Endothelial cell of hepatic sinusoid (primary cell): Measurements from ENCODE around the gene EXOC8.

Source experiments
- in situ Hi-C: cut with HindIII; loops from 2 replicates; pipeline ENCODE4 v1.10.0; 2017; ENCODE audit warnings: low sequenced_read_pairs

The EXOC8 gene

GRCh38 chr1:231318568-231318967, 19.1 kb downstream of the EXOC8 start:
- in situ Hi-C loops = loop anchor here (5.0 kb wide), 1 partner anchor 101 kb away; no protein-coding TSS in a partner anchor

- in situ Hi-C loops = loop anchor here (5.0 kb wide), 1 partner anchor 101 kb away; no protein-coding TSS in a partner anchor
These were observed 19.7 kb downstream of the EXOC8 start for GRCh38 chr1:231318015-231318355.

DNA sequence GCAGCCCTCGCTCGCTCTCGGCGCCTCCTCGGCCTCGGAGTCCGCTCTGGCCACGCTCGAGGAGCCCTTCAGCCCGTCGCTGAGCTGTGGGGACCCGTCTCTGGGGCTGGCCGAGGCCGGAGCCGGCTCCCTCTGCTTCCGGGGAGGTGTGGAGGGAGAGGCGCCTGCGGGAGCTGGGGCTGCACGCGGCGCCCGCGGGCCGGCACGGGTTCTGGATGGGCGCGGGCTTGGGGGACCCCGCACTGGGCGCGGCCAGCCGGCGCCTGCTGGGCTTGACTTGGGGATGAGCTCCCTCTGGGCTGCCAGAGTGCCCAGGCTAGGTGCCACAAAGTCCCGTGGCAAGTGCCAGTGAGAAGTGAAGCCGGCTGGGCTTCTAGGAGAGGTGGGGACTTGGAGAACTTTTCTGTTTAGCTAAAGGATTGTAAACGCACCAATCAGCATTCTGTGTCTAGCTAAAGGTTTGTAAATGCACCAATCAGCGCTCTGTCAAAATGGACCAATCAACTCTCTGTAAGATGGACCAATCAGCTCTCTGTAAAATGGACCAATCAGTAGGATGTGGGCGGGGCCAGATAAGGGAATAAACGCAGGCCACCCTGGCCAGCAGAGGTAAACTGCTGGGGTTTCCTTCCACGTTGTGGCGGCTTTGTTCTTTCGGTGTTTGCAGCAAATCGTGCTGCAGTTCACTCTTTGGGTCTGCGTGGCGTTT, 20.2 kb downstream of the EXOC8 start:
- in situ Hi-C loops = loop anchor here (5.0 kb wide), 1 partner anchor 100 kb away; no protein-coding TSS in a partner anchor

GRCh38 chr1:231315887-231316286, 21.8 kb downstream of the EXOC8 start:
- in situ Hi-C loops = loop anchor here (5.0 kb wide), 1 partner anchor 99 kb away; no protein-coding TSS in a partner anchor

DNA sequence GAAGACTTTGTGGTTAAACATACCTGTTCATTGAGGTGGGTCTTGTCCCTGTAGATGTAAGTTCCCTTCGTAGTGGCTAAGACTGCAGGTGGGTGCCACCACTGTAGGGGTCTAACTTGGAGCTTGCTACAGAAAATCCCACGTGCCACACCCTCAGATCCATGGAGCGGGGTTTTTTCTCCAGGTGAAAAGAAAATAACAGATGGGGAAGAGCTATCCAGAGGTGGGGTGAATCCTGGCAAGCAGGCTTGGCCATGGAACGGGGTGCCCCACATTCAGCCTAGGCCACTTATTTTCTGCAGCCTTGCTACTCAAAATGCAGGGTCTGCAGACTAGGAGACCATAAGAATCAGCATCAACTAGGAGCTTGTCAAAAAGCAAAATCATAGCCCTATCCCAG, 24.0 kb downstream of the EXOC8 start:
- in situ Hi-C loops = no loop called here

DNA sequence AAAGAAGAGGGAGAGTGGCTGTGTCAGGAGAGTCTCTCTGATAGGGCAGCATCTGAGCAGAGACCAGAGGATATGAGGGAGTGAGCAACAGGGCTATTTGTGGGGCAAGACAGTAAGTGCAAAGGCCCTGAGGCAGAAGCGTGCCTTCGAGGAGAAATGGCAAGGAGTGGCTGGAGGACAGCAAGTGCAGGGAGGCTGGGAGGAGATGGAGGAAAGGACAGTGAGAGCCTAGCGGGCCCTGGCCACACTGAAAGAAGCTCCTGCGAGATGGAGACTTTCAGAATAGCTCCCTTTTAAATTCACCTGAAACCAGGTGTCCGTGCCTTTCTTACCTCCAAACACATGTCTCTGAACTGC, 25.2 kb downstream of the EXOC8 start:
- in situ Hi-C loops = no loop called here

DNA sequence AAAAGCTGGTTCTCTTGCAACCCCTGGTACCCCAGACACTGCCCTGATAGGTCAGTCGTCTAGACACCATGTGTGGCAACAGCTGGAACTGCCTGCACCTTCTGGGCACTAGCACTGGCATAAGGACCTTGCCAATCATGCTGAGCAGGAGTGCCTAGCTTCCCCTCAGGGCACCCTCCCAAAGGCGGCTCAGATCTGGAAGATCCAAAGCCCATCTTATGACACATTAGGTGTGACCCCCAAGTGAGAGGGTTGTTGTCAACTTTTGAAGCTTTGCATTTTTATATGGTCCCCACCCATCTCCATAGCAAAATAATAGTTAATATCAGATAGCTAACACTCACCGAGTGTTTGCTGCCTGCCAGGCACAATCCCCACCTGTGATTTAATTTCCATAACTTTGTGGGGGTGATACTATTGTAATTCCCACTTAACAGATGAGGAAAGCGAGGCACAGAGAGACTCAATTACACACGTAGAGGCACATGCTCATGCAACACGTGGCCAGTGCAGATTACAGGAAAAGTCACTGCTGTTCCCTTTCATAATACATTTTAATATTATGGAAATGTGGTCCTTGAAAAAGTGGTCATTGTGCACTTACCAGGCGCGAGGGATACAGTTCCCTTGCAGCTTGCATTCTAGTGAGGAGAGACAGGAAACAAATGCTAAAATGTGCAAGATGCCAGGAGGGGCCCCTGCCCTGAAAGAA, 25.8 kb downstream of the EXOC8 start:
- in situ Hi-C loops = no loop called here

GRCh38 chr1:231310391-231310934, 27.2 kb downstream of the EXOC8 start:
- in situ Hi-C loops = no loop called here

GRCh38 chr1:231301990-231302389, 35.7 kb downstream of the EXOC8 start:
- in situ Hi-C loops = no loop called here

DNA sequence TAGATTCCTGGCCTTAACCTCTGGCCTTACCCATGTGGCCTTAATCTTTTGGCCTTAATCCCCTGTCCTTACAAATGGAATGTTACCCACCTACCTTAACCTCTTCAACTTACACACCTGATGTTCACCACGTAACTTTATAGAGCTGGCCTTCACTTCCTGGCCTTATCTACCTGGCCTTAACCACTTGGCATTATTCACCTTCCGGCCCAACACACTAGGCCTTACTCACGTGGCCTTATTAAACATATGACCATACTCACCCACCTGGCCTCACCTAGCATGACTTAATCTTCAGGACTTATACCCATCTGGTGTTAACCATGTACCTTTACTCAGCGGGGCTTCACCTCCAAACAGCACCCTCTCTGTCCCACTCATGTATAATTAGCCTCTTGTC, 41.7 kb downstream of the EXOC8 start:
- in situ Hi-C loops = no loop called here

- in situ Hi-C loops = no loop called here
These were observed 51.0 kb downstream of the EXOC8 start for GRCh38 chr1:231286603-231287002.

DNA sequence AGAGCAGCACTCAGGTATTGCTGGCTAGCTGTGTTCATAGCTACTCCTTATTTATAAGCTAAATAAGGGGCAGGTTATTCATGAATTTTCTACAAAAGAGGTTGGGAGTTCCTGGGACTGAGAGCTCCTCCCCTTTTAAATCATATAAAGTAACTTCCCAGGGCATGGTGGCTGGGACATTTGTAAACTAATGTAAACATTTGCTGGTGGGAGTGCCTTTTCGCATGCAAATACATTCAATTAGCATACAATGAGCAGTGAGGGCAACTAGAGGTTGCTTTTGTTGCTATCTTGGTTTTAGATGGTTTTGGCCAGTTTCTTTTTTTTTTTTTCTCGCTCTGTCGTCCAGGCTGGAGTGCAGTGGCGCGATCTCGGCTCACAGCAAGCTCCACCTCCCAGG, 53.2 kb downstream of the EXOC8 start:
- in situ Hi-C loops = no loop called here
